Hematopoietic multipotent progenitor cell treated with erythropoietin and hydrocortisone succinate and interleukin-3 and kit ligand, for 8 days (in vitro differentiated cells): ENCODE results near the gene ARID3C.

Experiments used
- DNase-seq: peaks from one replicate; pipeline ENCODE4 v3.0.0-alpha.2; 2015

The ARID3C gene

DNA sequence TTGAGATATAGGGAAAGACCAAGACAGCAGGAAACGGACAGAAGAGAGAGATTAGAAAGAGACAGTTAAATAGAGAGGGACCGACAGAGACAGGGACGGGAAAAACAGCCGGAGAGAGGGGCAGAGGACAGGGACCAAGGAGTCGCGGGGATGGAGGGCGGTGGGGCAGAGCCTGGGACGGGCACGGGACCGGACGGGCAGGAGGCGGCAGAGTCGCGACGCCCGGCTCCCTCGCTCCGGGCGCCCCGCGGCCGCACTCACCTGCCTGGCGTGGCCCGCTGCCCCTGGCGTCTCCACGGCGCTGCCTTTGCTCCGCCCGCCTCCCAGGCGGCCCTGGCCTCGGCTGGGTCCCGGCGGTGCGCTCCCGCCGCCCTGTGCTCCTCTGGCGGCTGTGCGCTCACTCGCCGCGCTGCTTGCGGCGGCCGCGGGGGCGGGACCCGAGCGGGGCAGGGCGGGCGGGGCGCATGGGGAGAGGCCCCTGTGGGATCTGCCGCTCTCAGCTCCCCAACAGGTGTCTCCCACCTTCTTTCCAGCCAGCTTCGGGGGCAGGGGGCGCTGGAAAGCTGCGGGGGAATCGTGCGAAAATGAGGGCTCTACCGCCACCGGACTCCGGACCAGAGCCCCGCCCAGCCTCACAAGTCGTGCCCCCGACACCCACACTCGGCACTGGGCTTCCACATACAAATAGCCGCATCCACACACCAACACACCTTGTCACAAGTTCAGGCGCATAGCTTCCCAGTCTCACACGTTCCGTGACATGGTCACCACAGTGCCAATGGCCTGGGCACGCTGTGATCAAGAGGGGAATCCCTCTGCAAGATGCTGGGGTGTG is at the start of gene ARID3C:
ARID3C (minus strand) TSS at position 411 of the 835 bp plus-strand sequence. CDS start 1,052 bp downstream, outside the sequence.
- no peak for DNase-seq

DNA sequence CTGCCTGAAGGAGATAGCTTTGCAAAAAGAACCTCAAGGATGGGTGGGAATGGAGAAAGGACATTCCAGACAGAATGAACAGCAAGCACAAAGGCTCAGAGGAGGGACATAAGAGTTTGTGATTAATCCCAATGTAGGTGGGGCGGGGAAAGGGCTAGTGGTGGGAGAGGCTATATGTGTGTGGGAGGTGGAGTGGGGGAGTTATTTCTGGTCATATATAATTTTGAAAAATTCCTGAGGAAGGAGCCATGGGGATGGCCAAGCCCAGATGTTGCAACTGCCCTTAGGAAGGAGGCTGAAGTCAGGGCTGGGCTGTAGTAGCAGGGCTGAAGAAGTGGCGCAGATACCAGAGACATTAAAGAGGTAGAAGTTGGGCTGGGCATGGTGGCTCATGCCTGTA is 47.0 kb upstream of the ARID3C start:
- DNase-seq = no peak

DNA sequence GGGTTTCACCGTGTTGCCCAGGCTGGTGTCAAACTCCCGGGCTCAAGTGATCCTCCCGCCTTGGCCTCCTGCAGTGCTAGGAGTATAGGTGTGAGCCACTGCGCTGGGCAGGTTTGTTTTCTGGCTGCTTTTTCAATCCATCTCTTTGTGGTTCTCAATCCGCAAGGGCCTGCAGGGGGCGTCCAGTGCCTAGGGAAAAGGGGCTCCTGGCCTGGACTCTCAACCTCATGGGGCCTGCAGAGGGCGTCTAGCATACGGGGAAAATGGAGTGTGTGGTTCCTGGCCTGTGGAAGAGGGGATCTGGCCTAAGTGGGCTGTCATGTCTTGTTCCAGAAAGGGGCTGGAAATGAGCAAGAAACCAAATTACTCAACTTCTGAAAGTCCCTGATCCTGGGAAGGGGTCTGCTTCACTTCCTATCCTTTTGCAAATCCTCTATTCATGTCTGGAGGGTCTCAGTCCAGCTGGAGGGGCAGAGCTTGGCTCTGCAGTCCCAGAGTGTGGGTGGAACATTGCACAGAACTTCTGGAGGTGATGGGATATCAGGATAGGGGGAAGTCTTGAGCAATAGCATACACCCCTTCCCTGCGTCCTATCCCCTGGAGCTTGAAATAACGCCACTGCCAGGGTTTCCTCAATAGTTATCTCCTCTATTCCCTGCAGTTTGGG is 46.3 kb upstream of the ARID3C start:
- peak; percentile 86 for DNase-seq

DNA sequence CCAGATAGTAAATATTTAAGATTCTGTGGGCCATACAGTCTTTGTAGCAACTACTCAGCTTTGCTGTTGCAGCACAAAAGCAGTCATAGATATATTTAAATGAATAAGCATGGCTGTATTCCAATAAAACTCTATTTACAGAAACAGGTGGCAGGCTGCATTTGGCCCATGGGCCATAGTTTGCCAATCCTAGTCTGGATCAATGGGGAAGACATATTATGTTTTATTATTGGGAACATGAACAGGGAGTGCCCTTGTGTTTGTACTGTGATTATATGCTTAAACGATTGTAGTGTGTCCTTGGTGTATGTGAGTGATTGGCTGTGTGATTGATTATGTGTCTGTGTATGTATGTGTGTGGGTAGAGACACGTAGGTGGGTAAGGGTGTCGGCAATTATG is 45.6 kb upstream of the ARID3C start:
- no peak for DNase-seq

DNA sequence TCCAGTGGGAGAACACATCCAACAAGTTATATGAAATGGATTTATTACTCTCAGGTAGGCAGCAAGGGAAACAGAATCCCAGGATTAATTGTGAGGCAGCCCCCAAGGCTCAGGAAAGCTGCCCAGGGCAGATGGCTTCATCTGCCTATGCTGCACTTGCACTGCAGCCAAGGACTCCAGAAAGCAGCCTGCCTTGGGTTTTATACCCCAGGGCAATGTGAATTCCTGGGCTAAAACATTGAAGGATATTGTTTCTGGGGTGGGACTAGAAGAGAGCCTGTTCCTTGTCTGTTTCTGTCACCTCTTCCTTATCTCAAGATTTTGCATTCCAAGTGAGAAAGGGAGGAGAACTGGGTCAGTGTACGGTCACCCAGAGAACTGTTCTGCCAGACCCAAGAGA is 42.4 kb upstream of the ARID3C start:
- no peak for DNase-seq

- no peak for DNase-seq
Observed at GRCh38 chr9:34669809-34670562, 41.1 kb upstream of the ARID3C start.

DNA sequence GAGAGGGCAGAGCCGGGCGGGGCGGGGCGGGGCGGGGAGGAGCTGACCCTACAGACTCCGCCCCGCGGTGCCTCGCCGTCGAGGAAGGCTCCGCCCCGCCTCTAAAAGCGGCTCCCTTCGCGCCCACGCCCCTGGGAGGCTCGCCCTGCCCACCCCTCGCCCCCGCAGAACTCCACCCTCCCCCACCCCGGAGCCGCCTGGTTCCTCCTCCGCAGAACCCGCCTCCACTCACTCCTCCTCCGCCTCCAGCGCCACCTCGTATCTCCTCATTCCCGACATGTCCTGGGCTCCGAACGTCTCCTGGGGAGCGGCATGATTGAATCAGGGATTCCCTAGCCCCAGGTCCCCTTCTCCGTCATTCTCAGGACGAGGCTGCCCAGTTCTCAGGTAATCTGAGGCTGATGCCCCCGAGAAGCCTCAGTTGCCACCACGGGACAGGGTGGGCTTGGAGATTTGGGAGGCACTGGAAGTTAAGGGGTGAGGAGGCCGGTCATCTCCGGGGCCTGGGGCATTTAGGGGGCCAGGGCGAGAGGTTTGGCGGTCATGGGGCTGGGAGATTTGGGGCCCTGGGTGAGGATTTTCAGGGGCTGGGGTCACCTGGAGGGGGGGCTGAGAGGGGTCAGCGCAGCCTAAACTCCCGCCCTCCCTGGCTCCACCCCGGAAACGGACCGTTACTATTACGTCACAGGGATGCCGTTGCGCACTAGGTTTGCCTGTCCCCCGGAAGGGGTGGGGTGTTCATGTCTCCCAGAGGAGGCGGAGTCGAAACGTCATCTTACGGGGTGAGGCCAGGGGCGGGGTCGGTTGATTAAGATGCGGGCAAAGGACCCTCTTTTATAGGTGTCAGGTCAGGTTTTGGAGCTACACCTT is 36.8 kb upstream of the ARID3C start:
- DNase-seq = peak; percentile 93

DNA sequence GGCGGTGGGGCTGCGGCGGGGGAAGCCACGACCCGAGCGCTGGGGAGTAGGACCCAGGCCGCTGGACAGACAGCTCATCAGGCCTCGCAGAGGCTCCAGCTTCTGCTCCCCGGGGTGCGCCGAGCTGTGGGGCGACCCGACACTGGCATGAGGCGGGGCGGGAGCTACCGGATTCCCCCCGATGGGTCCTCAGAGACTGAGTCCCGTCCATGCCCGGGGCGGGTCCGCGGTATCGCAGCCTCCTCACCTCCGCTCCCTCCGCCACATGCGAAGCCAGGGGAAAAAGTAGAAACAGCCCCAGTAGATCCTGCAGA is 36.2 kb upstream of the ARID3C start:
- DNase-seq = no peak

- DNase-seq = peak; percentile 89
Observed at GRCh38 chr9:34664281-34665066, 35.6 kb upstream of the ARID3C start.

DNA sequence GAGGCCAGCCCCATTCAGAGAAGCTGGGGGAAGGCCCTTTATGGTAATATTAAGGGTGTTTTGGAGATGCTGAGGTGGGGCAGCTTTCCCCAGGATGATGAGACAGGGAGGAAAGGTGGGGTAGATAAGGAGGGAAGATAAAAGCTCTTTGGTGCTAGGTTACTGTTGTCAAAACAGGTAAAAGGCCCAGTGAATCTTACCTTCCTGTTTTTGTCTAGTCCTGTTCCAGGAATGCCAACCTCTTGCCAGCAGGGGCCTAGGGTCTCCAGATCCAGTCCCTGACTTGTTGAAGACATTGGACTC is 34.4 kb upstream of the ARID3C start:
- no peak for DNase-seq

GRCh38 chr9:34662526-34663302 is 33.8 kb upstream of the ARID3C start, which contains the start of gene CCL27:
CCL27 (minus strand) TSS chr9:34662657; CDS start chr9:34662633, 24 bp downstream.
- DNase-seq = no peak

- no peak for DNase-seq
Observed at GRCh38 chr9:34659592-34660253, 30.9 kb upstream of the ARID3C start.

DNA sequence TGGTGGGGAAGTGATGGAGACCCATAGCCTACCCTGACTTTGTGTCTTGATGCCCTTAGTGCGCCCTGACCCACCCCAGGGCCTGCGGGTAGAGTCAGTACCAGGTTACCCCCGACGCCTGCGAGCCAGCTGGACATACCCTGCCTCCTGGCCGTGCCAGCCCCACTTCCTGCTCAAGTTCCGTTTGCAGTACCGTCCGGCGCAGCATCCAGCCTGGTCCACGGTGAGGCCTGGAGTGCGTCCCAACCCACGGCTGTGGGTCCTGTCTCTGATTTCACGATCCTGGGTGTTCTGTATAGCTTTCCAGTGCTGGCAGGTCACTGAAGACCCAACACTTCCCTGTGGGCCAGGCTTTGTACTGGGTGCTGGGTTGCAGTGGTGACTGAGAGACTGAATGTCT is 29.6 kb upstream of the ARID3C start:
- DNase-seq = no peak

- DNase-seq = no peak
Observed at GRCh38 chr9:34656992-34657391, 28.1 kb upstream of the ARID3C start.

- DNase-seq = no peak
Observed at GRCh38 chr9:34655394-34655793, 26.5 kb upstream of the ARID3C start.

- DNase-seq = no peak
Observed at GRCh38 chr9:34654323-34655051, 25.6 kb upstream of the ARID3C start.

GRCh38 chr9:34653151-34654072 is 24.5 kb upstream of the ARID3C start:
- DNase-seq = no peak

DNA sequence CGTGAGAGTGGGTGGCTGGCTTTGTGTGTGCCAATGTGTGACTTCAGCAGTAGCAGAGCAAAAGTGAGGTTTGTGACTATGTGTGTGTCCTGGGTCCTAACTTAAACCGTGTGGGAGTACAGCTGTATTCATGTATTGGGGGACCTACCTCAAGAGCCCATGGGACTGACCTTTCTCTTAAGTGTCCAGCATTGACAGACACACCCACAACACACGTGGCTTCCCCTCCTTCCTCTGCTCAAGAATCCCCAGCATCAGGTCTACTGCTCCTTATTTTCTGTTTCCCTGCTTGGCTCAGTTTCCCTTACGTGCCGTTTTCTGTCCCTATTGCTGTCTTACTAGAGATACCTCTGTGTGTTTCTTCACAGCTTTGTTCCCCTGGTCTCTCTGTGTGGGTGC is 23.7 kb upstream of the ARID3C start:
- no peak for DNase-seq
